SU-DHL-6 (cell line): ENCODE results near the gene RANBP9.

Source experiments
- H2AFZ ChIP-seq: fragments of 200-600 bp; sonication (generic); 2 replicates; pipeline ENCODE4 v1.6.1; 2014; ENCODE audit warnings: low read depth, mild to moderate bottlenecking, moderate library complexity, mixed read lengths, antibody characterized with exemption, low read length; ENCODE audit not compliant: severe bottlenecking
- H3F3A ChIP-seq: fragments of 200-600 bp; shearing (Covaris generic); 2 replicates; pipeline ENCODE4 v1.6.0; 2016; ENCODE audit warnings: antibody characterized with exemption, mild to moderate bottlenecking; ENCODE audit not compliant: insufficient read depth
- H3K27ac ChIP-seq: fragments of 200-600 bp; sonication (generic); 2 replicates; pipeline ENCODE4 v1.5.1; 2016; ENCODE audit warnings: low read depth, mild to moderate bottlenecking, low read length, moderate library complexity, mixed read lengths
- H3K27me3 ChIP-seq: fragments of 200-600 bp; sonication (generic), shearing (Covaris generic); 2 replicates; pipeline ENCODE4 v1.6.0; 2014; ENCODE audit warnings: mild to moderate bottlenecking, low read length
- H3K36me3 ChIP-seq: fragments of 200-600 bp; sonication (generic); 2 replicates; pipeline ENCODE4 v1.6.1; 2014; ENCODE audit warnings: mild to moderate bottlenecking, low read length, mixed read lengths
- H3K4me2 ChIP-seq: fragments of 300-600, 200-600 bp; shearing (Covaris generic), sonication (generic); 2 replicates; pipeline ENCODE4 v1.6.0; 2014; ENCODE audit warnings: low read length, low read depth, mild to moderate bottlenecking; ENCODE audit not compliant: poor library complexity, severe bottlenecking
- H3K4me3 ChIP-seq: fragments of 200-600 bp; sonication (generic); 2 replicates; pipeline ENCODE4 v1.5.1; 2014; ENCODE audit warnings: antibody characterized with exemption, low read length, mild to moderate bottlenecking, mixed read lengths; ENCODE audit not compliant: insufficient read depth, poor library complexity, severe bottlenecking
- H3K79me2 ChIP-seq: fragments of 200-600 bp; sonication (generic); 2 replicates; pipeline ENCODE4 v1.6.1; 2014; ENCODE audit warnings: mild to moderate bottlenecking, low read length, moderate library complexity; ENCODE audit not compliant: insufficient read depth
- H3K9ac ChIP-seq: fragments of 200-600 bp; sonication (generic); 2 replicates; pipeline ENCODE4 v1.7.0; 2014; ENCODE audit warnings: mild to moderate bottlenecking, low read length
- H3K9me2 ChIP-seq: fragments of 200-600 bp; sonication (generic); replicated peaks from 2 replicates; pipeline ENCODE4 v1.6.1; 2014; ENCODE audit warnings: low read length; ENCODE audit not compliant: insufficient read depth
- H3K9me3 ChIP-seq: fragments of 200-600 bp; sonication (generic); 2 replicates; pipeline ENCODE4 v1.6.1; 2014; ENCODE audit warnings: low read length, mixed read lengths; ENCODE audit not compliant: insufficient read depth
- H4K20me1 ChIP-seq: fragments of 200-600 bp; sonication (generic); 2 replicates; pipeline ENCODE4 v1.6.1; 2014; ENCODE audit warnings: low read depth, mild to moderate bottlenecking, antibody characterized with exemption, low read length, moderate library complexity, mixed read lengths
- EZH2phosphoT487 ChIP-seq: fragments of 200-600 bp; sonication (generic), shearing (Covaris generic); conservative IDR thresholded peaks from 2 replicates; pipeline ENCODE4 v1.6.1; 2018; ENCODE audit warnings: mild to moderate bottlenecking, antibody characterized with exemption, low read length, moderate library complexity, mixed read lengths
- TF ChIP-seq, protein P1 (sequence below): fragments of 200-600 bp; sonication (generic); IDR thresholded peaks from one replicate; pipeline ENCODE4 v1.5.1; 2017; ENCODE audit warnings: antibody characterized with exemption, mild to moderate bottlenecking, low read length, moderate library complexity; ENCODE audit not compliant: insufficient read depth, poor library complexity, severe bottlenecking

RANBP9 gene

GRCh38 chr6:13715444-13715883 is 3.8 kb upstream of the RANBP9 start:
- Histone ChIP-seq H3K27ac (no peak overlapping the region), H3K9me2 (no peaks in the 10 kb centered on the region), H3K4me2 (no peak overlapping the region), H3K36me3 (no peaks in the 10 kb centered on the region), H3K4me3 (no peak overlapping the region), H3K27me3 (no peaks in the 10 kb centered on the region), H4K20me1 (peaks cover 1% of the 10 kb centered on the region; the same call in 1 of the 2 replicates), H3K9ac (no peak overlapping the region), H2AFZ (no peak overlapping the region), H3K79me2 (peaks cover 5% of the 10 kb centered on the region), H3K9me3 (no peaks in the 10 kb centered on the region), H3F3A (peaks cover 18% of the 10 kb centered on the region)
- TF ChIP-seq, protein P1, sequence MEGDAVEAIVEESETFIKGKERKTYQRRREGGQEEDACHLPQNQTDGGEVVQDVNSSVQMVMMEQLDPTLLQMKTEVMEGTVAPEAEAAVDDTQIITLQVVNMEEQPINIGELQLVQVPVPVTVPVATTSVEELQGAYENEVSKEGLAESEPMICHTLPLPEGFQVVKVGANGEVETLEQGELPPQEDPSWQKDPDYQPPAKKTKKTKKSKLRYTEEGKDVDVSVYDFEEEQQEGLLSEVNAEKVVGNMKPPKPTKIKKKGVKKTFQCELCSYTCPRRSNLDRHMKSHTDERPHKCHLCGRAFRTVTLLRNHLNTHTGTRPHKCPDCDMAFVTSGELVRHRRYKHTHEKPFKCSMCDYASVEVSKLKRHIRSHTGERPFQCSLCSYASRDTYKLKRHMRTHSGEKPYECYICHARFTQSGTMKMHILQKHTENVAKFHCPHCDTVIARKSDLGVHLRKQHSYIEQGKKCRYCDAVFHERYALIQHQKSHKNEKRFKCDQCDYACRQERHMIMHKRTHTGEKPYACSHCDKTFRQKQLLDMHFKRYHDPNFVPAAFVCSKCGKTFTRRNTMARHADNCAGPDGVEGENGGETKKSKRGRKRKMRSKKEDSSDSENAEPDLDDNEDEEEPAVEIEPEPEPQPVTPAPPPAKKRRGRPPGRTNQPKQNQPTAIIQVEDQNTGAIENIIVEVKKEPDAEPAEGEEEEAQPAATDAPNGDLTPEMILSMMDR = no peak
- no peak for TF ChIP-seq EZH2phosphoT487

GRCh38 chr6:13712599-13712898 is 914 bp upstream of the RANBP9 start:
- Histone ChIP-seq H2AFZ (peak overlapping the region; percentile 81), H3K79me2 (peaks cover 34% of the 10 kb centered on the region), H4K20me1 (peaks cover 29% of the 10 kb centered on the region), H3F3A (peaks cover 27% of the 10 kb centered on the region), H3K27me3 (no peaks in the 10 kb centered on the region), H3K9me3 (no peaks in the 10 kb centered on the region), H3K4me3 (peak overlapping the region; percentile 65), H3K36me3 (no peaks in the 10 kb centered on the region), H3K27ac (peak overlapping the region; percentile 81), H3K9me2 (no peaks in the 10 kb centered on the region), H3K9ac (peak overlapping the region; percentile 91), H3K4me2 (peak overlapping the region; percentile 66)
- TF ChIP-seq, protein P1 = no peak
- TF ChIP-seq EZH2phosphoT487 = no peak

- Histone ChIP-seq H3K9me2 (no peaks in the 10 kb centered on the region), H3K4me3 (peak overlapping the region; percentile 55), H3F3A (peaks cover 27% of the 10 kb centered on the region), H2AFZ (no peak overlapping the region), H3K79me2 (peaks cover 47% of the 10 kb centered on the region), H3K9ac (peak overlapping the region; percentile 91), H3K4me2 (peak overlapping the region; percentile 31), H3K9me3 (no peaks in the 10 kb centered on the region), H3K27ac (peak overlapping the region; percentile 81), H3K27me3 (no peaks in the 10 kb centered on the region), H4K20me1 (peaks cover 34% of the 10 kb centered on the region), H3K36me3 (no peaks in the 10 kb centered on the region)
- TF ChIP-seq, protein P1 = peak; percentile 42
- TF ChIP-seq EZH2phosphoT487 = no peak
These were observed 307 bp downstream of the RANBP9 start for GRCh38 chr6:13711324-13711732.
